ENCODE results near the gene LONRF2. TPM values are rescaled to one million over a fixed set of nuclear protein-coding genes. Genes with fewer than 3 reads are reported as not detected.

The LONRF2 gene
- total RNA-seq, 1 experiment from 2014 or later, result 9.7 TPM

DNA sequence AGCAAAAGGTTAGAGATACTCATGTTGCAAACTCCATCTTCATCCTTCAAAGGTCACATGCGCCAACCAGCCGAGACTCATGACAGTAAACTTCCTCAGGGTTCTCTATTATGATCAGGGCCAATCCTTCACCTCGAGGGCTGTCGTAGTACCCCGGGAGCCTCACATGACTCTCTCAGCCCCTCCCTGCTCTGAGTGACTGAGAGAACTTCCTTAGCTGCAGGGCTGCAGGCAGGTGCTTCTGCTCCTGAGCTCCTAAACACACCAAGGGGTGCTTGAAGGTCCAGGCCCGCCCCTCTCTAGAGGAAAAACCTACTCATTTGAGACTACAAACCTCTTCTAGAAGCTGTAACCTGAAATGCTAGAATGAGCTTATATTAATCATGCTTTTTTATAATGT lies 48.2 kb downstream of the LONRF2 start:
- no peaks in the 10 kb centered on the region for H3K27me3 Mint-ChIP-seq (ENCODE audit: unreplicated experiment)
- no peak overlapping the region for H3K27ac Mint-ChIP-seq (ENCODE audit: unreplicated experiment)
- CTCF ChIA-PET, result no interaction called here
- no peaks in the 10 kb centered on the region for H3K4me1 Mint-ChIP-seq (ENCODE audit: low read depth, unreplicated experiment)
- BruUV-seq (replicated peaks), result no TSS peak
- TF ChIP-seq, protein P1, sequence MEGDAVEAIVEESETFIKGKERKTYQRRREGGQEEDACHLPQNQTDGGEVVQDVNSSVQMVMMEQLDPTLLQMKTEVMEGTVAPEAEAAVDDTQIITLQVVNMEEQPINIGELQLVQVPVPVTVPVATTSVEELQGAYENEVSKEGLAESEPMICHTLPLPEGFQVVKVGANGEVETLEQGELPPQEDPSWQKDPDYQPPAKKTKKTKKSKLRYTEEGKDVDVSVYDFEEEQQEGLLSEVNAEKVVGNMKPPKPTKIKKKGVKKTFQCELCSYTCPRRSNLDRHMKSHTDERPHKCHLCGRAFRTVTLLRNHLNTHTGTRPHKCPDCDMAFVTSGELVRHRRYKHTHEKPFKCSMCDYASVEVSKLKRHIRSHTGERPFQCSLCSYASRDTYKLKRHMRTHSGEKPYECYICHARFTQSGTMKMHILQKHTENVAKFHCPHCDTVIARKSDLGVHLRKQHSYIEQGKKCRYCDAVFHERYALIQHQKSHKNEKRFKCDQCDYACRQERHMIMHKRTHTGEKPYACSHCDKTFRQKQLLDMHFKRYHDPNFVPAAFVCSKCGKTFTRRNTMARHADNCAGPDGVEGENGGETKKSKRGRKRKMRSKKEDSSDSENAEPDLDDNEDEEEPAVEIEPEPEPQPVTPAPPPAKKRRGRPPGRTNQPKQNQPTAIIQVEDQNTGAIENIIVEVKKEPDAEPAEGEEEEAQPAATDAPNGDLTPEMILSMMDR (IDR thresholded peaks at IDR 0.05; ENCODE audit: unreplicated experiment), result no peak
- H3K36me3 Mint-ChIP-seq (ENCODE audit: insufficient read depth, unreplicated experiment), result peaks cover 12% of the 10 kb centered on the region
- DNase-seq, result no peak
- H3K4me3 Mint-ChIP-seq (ENCODE audit: low read depth, unreplicated experiment), result no peak overlapping the region
- peaks cover 4% of the 10 kb centered on the region for H3K9me3 Mint-ChIP-seq (ENCODE audit: low read depth, unreplicated experiment)
- intact Hi-C loops (cut with micrococcal nuclease; ENCODE audit: unreplicated experiment), result no loop called here

DNA sequence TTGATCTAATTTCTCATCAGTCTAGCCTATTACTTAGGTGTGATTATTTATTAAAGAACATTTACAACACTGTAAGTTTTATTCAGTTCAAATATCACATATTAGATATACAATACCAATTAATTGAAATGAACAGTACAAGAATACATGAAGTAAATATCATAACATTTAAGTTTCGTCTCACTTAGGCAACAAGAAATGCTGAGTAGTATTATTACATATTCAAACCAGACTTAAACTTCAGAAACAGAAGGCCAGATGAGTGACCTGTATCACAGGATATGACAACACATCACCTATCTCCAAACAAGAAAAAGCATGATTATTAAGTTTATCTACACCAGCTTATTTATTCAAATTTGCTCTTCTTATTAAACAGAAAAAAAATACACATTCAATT lies 48.9 kb downstream of the LONRF2 start:
- H3K9me3 Mint-ChIP-seq (ENCODE audit: low read depth, unreplicated experiment), result peaks cover 4% of the 10 kb centered on the region
- no peak overlapping the region for H3K4me3 Mint-ChIP-seq (ENCODE audit: low read depth, unreplicated experiment)
- BruUV-seq (replicated peaks), result no TSS peak
- intact Hi-C loops (cut with micrococcal nuclease; ENCODE audit: unreplicated experiment), result no loop called here
- TF ChIP-seq, protein P1 (IDR thresholded peaks at IDR 0.05; ENCODE audit: unreplicated experiment), result no peak
- CTCF ChIA-PET, result no interaction called here
- no peak overlapping the region for H3K27ac Mint-ChIP-seq (ENCODE audit: unreplicated experiment)
- peaks cover 9% of the 10 kb centered on the region for H3K36me3 Mint-ChIP-seq (ENCODE audit: insufficient read depth, unreplicated experiment)
- DNase-seq, result no peak
- no peaks in the 10 kb centered on the region for H3K4me1 Mint-ChIP-seq (ENCODE audit: low read depth, unreplicated experiment)
- no peaks in the 10 kb centered on the region for H3K27me3 Mint-ChIP-seq (ENCODE audit: unreplicated experiment)

- no TSS peak for BruUV-seq (replicated peaks)
Observed at GRCh38 chr2:100272841-100273329, 49.4 kb downstream of the LONRF2 start.

GRCh38 chr2:100271210-100271609 lies 51.1 kb downstream of the LONRF2 start:
- Mint-ChIP-seq H3K9me3 (ENCODE audit: low read depth, unreplicated experiment) (peaks cover 4% of the 10 kb centered on the region), H3K4me3 (ENCODE audit: low read depth, unreplicated experiment) (no peak overlapping the region), H3K27me3 (ENCODE audit: unreplicated experiment) (no peaks in the 10 kb centered on the region), H3K36me3 (ENCODE audit: insufficient read depth, unreplicated experiment) (peaks cover 9% of the 10 kb centered on the region), H3K27ac (ENCODE audit: unreplicated experiment) (no peak overlapping the region), H3K4me1 (ENCODE audit: low read depth, unreplicated experiment) (peaks cover 10% of the 10 kb centered on the region)
- CTCF ChIA-PET, result no interaction called here
- BruUV-seq (replicated peaks), result no TSS peak
- intact Hi-C loops (cut with micrococcal nuclease; ENCODE audit: unreplicated experiment), result no loop called here
- no peak for DNase-seq
- TF ChIP-seq, protein P1 (IDR thresholded peaks at IDR 0.05; ENCODE audit: unreplicated experiment), result no peak

More at GRCh38 chr2:100272841-100273329, 49.4 kb downstream of the LONRF2 start:
- Mint-ChIP-seq H3K36me3 (ENCODE audit: insufficient read depth, unreplicated experiment) (peaks cover 9% of the 10 kb centered on the region), H3K27ac (ENCODE audit: unreplicated experiment) (no peak overlapping the region), H3K4me1 (ENCODE audit: low read depth, unreplicated experiment) (peaks cover 4% of the 10 kb centered on the region), H3K9me3 (ENCODE audit: low read depth, unreplicated experiment) (peaks cover 4% of the 10 kb centered on the region), H3K27me3 (ENCODE audit: unreplicated experiment) (no peaks in the 10 kb centered on the region), H3K4me3 (ENCODE audit: low read depth, unreplicated experiment) (no peak overlapping the region)
- CTCF ChIA-PET, result interaction anchor here (0.7 kb wide), 1 partner anchor 716 kb away, joined by 5 read pairs; no protein-coding TSS in a partner anchor
- DNase-seq, result no peak
- intact Hi-C loops (cut with micrococcal nuclease; ENCODE audit: unreplicated experiment), result no loop called here
- TF ChIP-seq, protein P1 (IDR thresholded peaks at IDR 0.05; ENCODE audit: unreplicated experiment), result no peak
